HG03175 (cell line): ENCODE results near the gene BBX.
"Not testable (repeated sequence)": the region's sequence is repeated elsewhere in the genome, so short reads cannot be mapped to it uniquely, and the experiment has no call there.

ENCODE experiments used
- ATAC-seq: cut with Tn5 transposase; IDR thresholded peaks from one replicate; pipeline ENCODE4 v1.9.1; 2021; ENCODE audit warnings: mild to moderate bottlenecking, moderate library complexity; ENCODE audit not compliant: unreplicated experiment

Gene BBX

GRCh38 chr3:107540857-107541256, 18.1 kb downstream of the BBX start:
- ATAC-seq, result no peak

GRCh38 chr3:107542665-107543064, 19.9 kb downstream of the BBX start:
- no peak for ATAC-seq

GRCh38 chr3:107543666-107544065, 20.9 kb downstream of the BBX start:
- ATAC-seq, result no peak

GRCh38 chr3:107545680-107546120, 22.9 kb downstream of the BBX start:
- ATAC-seq, result no peak

GRCh38 chr3:107548601-107549000, 25.8 kb downstream of the BBX start:
- ATAC-seq, result no peak

GRCh38 chr3:107555359-107555758, 32.6 kb downstream of the BBX start:
- ATAC-seq, result no peak

- ATAC-seq, result no peak
These were observed 35.0 kb downstream of the BBX start for GRCh38 chr3:107557743-107558142.

GRCh38 chr3:107560166-107560565, 37.4 kb downstream of the BBX start:
- ATAC-seq, result no peak

- ATAC-seq, result no peak
These were observed 39.2 kb downstream of the BBX start for GRCh38 chr3:107561980-107562379.

GRCh38 chr3:107562969-107563529, 40.3 kb downstream of the BBX start:
- ATAC-seq, result no peak

- ATAC-seq, result not testable (repeated sequence)
These were observed 42.5 kb downstream of the BBX start for GRCh38 chr3:107565244-107565643.

GRCh38 chr3:107571089-107571488, 48.3 kb downstream of the BBX start:
- ATAC-seq, result not testable (repeated sequence)

- ATAC-seq, result not testable (repeated sequence)
These were observed 48.7 kb downstream of the BBX start for GRCh38 chr3:107571492-107571891.

- ATAC-seq, result peak; percentile 74
These were observed 51.9 kb downstream of the BBX start for GRCh38 chr3:107574650-107575049.

GRCh38 chr3:107578091-107578490, 55.3 kb downstream of the BBX start:
- no peak for ATAC-seq

GRCh38 chr3:107578523-107578922, 55.8 kb downstream of the BBX start:
- no peak for ATAC-seq

- no peak for ATAC-seq
These were observed 56.6 kb downstream of the BBX start for GRCh38 chr3:107579371-107579770.

GRCh38 chr3:107581230-107581629, 58.5 kb downstream of the BBX start:
- ATAC-seq, result no peak

- ATAC-seq, result no peak
These were observed 65.5 kb downstream of the BBX start for GRCh38 chr3:107588217-107588616.

- no peak for ATAC-seq
These were observed 66.7 kb downstream of the BBX start for GRCh38 chr3:107589454-107589853.

- no peak for ATAC-seq
These were observed 68.0 kb downstream of the BBX start for GRCh38 chr3:107590786-107591185.

- no peak for ATAC-seq
These were observed 69.3 kb downstream of the BBX start for GRCh38 chr3:107592073-107592472.

- no peak for ATAC-seq
These were observed 72.1 kb downstream of the BBX start for GRCh38 chr3:107594870-107595269.
